Measurements from ENCODE around the gene CNGA2. TPM values are rescaled to one million over a fixed set of nuclear protein-coding genes. Genes with fewer than 3 reads are reported as not detected.

Gene CNGA2
- total and polyA plus RNA-seq, 2 experiments from 2014 or later = not detected

DNA sequence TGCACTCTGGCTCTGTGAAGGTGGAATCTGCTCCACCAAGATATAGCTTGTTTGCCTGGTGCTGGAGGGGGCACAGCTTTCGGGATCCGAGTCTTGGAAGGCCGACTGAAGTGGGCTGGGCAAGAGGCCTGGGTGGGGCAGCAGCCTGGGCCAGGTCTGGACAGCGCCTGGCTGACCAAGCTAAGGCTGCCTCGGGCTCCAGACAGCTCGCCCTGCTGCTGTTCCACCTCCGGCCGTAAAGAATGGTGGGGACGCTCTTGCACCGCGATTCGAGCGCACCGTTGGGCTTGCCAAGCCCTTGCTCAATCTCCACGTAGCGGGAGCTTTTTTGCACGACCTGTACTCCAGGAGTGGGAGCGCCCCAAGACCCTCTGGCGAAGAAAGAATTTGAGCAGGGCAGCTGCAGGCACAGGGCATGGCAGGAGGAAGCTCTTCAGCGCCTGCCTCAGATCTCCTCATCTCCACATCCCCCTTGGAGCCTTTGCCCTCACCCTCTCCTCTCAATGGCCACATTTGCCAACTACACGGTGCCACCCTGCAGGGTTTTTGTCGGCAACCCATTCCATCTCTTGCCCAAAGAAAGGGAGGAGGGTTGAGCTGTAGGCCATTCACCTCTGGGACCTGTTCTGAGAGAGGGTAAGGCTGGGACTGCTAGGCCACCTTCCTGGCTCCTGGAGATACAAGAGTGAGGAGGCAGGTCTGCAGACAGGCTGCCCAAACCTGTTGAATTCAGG is 18.9 kb downstream of the CNGA2 start:
- no peak overlapping the region for H3K27ac Mint-ChIP-seq
- peak; percentile 83 for ATAC-seq
- Histone ChIP-seq H3K36me3 (ENCODE audit: insufficient read depth) (no peaks in the 10 kb centered on the region), H2AFZ (no peak overlapping the region), H3K9me2 (ENCODE audit: insufficient read depth) (no peaks in the 10 kb centered on the region), H3K4me3 (no peak overlapping the region), H3K27ac (ENCODE audit: low read depth) (no peak overlapping the region), H3K27me3 (ENCODE audit: insufficient read depth) (no peaks in the 10 kb centered on the region), H4K20me1 (replicated peaks; ENCODE audit: insufficient read depth) (no peaks in the 10 kb centered on the region), H3F3A (replicated peaks; ENCODE audit: low read depth) (no peaks in the 10 kb centered on the region), H3K4me1 (ENCODE audit: insufficient read depth) (peaks cover 7% of the 10 kb centered on the region; the same call in 1 of the 2 replicates), H3K79me2 (replicated peaks; ENCODE audit: insufficient read depth) (no peaks in the 10 kb centered on the region), H3K4me2 (no peak overlapping the region)
- peaks cover 5% of the 10 kb centered on the region for H3K27me3 Mint-ChIP-seq (ENCODE audit: insufficient read depth, low read depth, poor library complexity)
- no peaks in the 10 kb centered on the region for H3K9me3 Mint-ChIP-seq
- no peak overlapping the region for H3K4me3 Mint-ChIP-seq
- H3K4me1 Mint-ChIP-seq = peaks cover 15% of the 10 kb centered on the region; the same call in 2 of the 3 replicates
- TF ChIP-seq POLR2AphosphoS5 (IDR thresholded peaks at IDR 0.05; ENCODE audit: low read depth) (no peak), NANOG (IDR thresholded peaks at IDR 0.05; ENCODE audit: borderline replicate concordance) (no peak), JUNB (IDR thresholded peaks at IDR 0.05; ENCODE audit: unreplicated experiment) (no peak), ZNF331 (CRISPR knock-in tag; IDR thresholded peaks at IDR 0.05; ENCODE audit: low read depth) (no peak), EZH2 (IDR thresholded peaks at IDR 0.05; ENCODE audit: low read depth, unreplicated experiment) (no peak), CREB1 (CRISPR knock-in tag; IDR thresholded peaks at IDR 0.05; ENCODE audit: low read depth) (no peak), EZH2phosphoT487 (IDR thresholded peaks at IDR 0.05; ENCODE audit: unreplicated experiment) (no peak), STAT1 (IDR thresholded peaks at IDR 0.05; ENCODE audit: unreplicated experiment) (no peak)
- TF ChIP-seq, protein P1, sequence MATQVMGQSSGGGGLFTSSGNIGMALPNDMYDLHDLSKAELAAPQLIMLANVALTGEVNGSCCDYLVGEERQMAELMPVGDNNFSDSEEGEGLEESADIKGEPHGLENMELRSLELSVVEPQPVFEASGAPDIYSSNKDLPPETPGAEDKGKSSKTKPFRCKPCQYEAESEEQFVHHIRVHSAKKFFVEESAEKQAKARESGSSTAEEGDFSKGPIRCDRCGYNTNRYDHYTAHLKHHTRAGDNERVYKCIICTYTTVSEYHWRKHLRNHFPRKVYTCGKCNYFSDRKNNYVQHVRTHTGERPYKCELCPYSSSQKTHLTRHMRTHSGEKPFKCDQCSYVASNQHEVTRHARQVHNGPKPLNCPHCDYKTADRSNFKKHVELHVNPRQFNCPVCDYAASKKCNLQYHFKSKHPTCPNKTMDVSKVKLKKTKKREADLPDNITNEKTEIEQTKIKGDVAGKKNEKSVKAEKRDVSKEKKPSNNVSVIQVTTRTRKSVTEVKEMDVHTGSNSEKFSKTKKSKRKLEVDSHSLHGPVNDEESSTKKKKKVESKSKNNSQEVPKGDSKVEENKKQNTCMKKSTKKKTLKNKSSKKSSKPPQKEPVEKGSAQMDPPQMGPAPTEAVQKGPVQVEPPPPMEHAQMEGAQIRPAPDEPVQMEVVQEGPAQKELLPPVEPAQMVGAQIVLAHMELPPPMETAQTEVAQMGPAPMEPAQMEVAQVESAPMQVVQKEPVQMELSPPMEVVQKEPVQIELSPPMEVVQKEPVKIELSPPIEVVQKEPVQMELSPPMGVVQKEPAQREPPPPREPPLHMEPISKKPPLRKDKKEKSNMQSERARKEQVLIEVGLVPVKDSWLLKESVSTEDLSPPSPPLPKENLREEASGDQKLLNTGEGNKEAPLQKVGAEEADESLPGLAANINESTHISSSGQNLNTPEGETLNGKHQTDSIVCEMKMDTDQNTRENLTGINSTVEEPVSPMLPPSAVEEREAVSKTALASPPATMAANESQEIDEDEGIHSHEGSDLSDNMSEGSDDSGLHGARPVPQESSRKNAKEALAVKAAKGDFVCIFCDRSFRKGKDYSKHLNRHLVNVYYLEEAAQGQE (IDR thresholded peaks at IDR 0.05; ENCODE audit: unreplicated experiment) = peak; percentile 50
- TF ChIP-seq, protein P2, sequence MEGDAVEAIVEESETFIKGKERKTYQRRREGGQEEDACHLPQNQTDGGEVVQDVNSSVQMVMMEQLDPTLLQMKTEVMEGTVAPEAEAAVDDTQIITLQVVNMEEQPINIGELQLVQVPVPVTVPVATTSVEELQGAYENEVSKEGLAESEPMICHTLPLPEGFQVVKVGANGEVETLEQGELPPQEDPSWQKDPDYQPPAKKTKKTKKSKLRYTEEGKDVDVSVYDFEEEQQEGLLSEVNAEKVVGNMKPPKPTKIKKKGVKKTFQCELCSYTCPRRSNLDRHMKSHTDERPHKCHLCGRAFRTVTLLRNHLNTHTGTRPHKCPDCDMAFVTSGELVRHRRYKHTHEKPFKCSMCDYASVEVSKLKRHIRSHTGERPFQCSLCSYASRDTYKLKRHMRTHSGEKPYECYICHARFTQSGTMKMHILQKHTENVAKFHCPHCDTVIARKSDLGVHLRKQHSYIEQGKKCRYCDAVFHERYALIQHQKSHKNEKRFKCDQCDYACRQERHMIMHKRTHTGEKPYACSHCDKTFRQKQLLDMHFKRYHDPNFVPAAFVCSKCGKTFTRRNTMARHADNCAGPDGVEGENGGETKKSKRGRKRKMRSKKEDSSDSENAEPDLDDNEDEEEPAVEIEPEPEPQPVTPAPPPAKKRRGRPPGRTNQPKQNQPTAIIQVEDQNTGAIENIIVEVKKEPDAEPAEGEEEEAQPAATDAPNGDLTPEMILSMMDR (conservative IDR thresholded peaks at IDR 0.05; ENCODE audit: low read depth in 2 of 2) = peak; percentile 53 to 84
- TF ChIP-seq, protein P3, sequence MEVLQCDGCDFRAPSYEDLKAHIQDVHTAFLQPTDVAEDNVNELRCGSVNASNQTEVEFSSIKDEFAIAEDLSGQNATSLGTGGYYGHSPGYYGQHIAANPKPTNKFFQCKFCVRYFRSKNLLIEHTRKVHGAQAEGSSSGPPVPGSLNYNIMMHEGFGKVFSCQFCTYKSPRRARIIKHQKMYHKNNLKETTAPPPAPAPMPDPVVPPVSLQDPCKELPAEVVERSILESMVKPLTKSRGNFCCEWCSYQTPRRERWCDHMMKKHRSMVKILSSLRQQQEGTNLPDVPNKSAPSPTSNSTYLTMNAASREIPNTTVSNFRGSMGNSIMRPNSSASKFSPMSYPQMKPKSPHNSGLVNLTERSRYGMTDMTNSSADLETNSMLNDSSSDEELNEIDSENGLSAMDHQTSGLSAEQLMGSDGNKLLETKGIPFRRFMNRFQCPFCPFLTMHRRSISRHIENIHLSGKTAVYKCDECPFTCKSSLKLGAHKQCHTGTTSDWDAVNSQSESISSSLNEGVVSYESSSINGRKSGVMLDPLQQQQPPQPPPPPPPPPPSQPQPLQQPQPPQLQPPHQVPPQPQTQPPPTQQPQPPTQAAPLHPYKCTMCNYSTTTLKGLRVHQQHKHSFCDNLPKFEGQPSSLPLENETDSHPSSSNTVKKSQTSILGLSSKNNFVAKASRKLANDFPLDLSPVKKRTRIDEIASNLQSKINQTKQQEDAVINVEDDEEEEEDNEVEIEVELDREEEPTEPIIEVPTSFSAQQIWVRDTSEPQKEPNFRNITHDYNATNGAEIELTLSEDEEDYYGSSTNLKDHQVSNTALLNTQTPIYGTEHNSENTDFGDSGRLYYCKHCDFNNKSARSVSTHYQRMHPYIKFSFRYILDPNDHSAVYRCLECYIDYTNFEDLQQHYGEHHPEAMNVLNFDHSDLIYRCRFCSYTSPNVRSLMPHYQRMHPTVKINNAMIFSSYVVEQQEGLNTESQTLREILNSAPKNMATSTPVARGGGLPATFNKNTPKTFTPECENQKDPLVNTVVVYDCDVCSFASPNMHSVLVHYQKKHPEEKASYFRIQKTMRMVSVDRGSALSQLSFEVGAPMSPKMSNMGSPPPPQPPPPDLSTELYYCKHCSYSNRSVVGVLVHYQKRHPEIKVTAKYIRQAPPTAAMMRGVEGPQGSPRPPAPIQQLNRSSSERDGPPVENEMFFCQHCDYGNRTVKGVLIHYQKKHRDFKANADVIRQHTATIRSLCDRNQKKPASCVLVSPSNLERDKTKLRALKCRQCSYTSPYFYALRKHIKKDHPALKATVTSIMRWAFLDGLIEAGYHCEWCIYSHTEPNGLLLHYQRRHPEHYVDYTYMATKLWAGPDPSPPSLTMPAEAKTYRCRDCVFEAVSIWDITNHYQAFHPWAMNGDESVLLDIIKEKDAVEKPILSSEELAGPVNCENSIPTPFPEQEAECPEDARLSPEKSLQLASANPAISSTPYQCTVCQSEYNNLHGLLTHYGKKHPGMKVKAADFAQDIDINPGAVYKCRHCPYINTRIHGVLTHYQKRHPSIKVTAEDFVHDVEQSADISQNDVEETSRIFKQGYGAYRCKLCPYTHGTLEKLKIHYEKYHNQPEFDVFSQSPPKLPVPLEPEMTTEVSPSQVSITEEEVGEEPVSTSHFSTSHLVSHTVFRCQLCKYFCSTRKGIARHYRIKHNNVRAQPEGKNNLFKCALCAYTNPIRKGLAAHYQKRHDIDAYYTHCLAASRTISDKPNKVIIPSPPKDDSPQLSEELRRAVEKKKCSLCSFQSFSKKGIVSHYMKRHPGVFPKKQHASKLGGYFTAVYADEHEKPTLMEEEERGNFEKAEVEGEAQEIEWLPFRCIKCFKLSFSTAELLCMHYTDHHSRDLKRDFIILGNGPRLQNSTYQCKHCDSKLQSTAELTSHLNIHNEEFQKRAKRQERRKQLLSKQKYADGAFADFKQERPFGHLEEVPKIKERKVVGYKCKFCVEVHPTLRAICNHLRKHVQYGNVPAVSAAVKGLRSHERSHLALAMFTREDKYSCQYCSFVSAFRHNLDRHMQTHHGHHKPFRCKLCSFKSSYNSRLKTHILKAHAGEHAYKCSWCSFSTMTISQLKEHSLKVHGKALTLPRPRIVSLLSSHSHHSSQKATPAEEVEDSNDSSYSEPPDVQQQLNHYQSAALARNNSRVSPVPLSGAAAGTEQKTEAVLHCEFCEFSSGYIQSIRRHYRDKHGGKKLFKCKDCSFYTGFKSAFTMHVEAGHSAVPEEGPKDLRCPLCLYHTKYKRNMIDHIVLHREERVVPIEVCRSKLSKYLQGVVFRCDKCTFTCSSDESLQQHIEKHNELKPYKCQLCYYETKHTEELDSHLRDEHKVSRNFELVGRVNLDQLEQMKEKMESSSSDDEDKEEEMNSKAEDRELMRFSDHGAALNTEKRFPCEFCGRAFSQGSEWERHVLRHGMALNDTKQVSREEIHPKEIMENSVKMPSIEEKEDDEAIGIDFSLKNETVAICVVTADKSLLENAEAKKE (CRISPR knock-in tag; IDR thresholded peaks at IDR 0.05) = no peak
- TF ChIP-seq, protein P4, sequence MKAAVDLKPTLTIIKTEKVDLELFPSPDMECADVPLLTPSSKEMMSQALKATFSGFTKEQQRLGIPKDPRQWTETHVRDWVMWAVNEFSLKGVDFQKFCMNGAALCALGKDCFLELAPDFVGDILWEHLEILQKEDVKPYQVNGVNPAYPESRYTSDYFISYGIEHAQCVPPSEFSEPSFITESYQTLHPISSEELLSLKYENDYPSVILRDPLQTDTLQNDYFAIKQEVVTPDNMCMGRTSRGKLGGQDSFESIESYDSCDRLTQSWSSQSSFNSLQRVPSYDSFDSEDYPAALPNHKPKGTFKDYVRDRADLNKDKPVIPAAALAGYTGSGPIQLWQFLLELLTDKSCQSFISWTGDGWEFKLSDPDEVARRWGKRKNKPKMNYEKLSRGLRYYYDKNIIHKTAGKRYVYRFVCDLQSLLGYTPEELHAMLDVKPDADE (IDR thresholded peaks at IDR 0.05) = no peak
- DNase-seq (ENCODE audit: low spot score) = peak; percentile 74
- H3K36me3 Mint-ChIP-seq (ENCODE audit: low read depth) = no peaks in the 10 kb centered on the region

All from GM23338 (cell line).